ENCODE data around the gene ADGRA3.

The ADGRA3 gene

GRCh38 chr4:22428441-22428840, 87.4 kb downstream of the ADGRA3 start:
- Mint-ChIP-seq H3K4me3 (no peak overlapping the region), H3K9me3 (no peaks in the 10 kb centered on the region)
- intact Hi-C loops (cut with micrococcal nuclease), result no loop called here

GRCh38 chr4:22427675-22428074, 88.2 kb downstream of the ADGRA3 start:
- Mint-ChIP-seq H3K4me1 (ENCODE audit: low read depth) (no peaks in the 10 kb centered on the region), H3K36me3 (ENCODE audit: low read depth) (no peaks in the 10 kb centered on the region), H3K27me3 (no peaks in the 10 kb centered on the region), H3K27ac (no peak overlapping the region), H3K9me3 (no peaks in the 10 kb centered on the region), H3K4me3 (no peak overlapping the region)
- intact Hi-C loops (cut with micrococcal nuclease), result no loop called here

More at GRCh38 chr4:22428441-22428840, 87.4 kb downstream of the ADGRA3 start:
- Mint-ChIP-seq H3K27ac (no peak overlapping the region), H3K36me3 (ENCODE audit: low read depth) (no peaks in the 10 kb centered on the region), H3K27me3 (no peaks in the 10 kb centered on the region), H3K4me1 (ENCODE audit: low read depth) (no peaks in the 10 kb centered on the region)

GRCh38 chr4:22420291-22420690, 95.6 kb downstream of the ADGRA3 start:
- Mint-ChIP-seq H3K36me3 (ENCODE audit: low read depth) (no peaks in the 10 kb centered on the region), H3K9me3 (no peaks in the 10 kb centered on the region), H3K4me3 (no peak overlapping the region), H3K27me3 (no peaks in the 10 kb centered on the region), H3K4me1 (ENCODE audit: low read depth) (no peaks in the 10 kb centered on the region), H3K27ac (no peak overlapping the region)
- intact Hi-C loops (cut with micrococcal nuclease), result no loop called here

- H3K36me3 Mint-ChIP-seq (ENCODE audit: low read depth), result no peaks in the 10 kb centered on the region
- H3K4me3 Mint-ChIP-seq, result no peak overlapping the region
- no peak overlapping the region for H3K27ac Mint-ChIP-seq
- intact Hi-C loops (cut with micrococcal nuclease), result no loop called here
- H3K4me1 Mint-ChIP-seq (ENCODE audit: low read depth), result no peaks in the 10 kb centered on the region
- no peaks in the 10 kb centered on the region for H3K9me3 Mint-ChIP-seq
- H3K27me3 Mint-ChIP-seq, result no peaks in the 10 kb centered on the region
These were observed 98.5 kb downstream of the ADGRA3 start for GRCh38 chr4:22417408-22417807.

GRCh38 chr4:22416403-22416802, 99.5 kb downstream of the ADGRA3 start:
- Mint-ChIP-seq H3K36me3 (ENCODE audit: low read depth) (no peaks in the 10 kb centered on the region), H3K27ac (no peak overlapping the region), H3K9me3 (no peaks in the 10 kb centered on the region), H3K4me1 (ENCODE audit: low read depth) (no peaks in the 10 kb centered on the region), H3K27me3 (no peaks in the 10 kb centered on the region), H3K4me3 (no peak overlapping the region)
- intact Hi-C loops (cut with micrococcal nuclease), result no loop called here

DNA sequence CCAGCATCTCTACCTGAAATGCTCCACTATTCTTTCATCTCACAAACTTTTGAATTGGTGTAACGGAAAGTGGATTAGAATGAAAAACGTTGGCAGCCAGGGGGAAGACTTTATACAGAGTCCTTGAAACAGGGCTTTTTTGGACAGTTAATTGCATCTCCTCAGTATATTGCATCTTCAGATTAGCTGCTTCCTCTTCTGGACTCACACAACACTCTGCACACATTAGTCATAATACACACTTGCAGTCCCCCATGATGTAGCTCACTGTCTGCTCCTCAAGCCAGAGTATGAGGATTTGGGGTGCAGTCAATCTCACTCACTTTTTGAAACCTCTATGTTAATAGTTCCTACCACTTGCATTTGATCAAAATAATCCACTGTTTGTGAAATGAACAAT, 101.0 kb downstream of the ADGRA3 start:
- Mint-ChIP-seq H3K4me3 (no peak overlapping the region), H3K4me1 (ENCODE audit: low read depth) (no peaks in the 10 kb centered on the region), H3K27ac (no peak overlapping the region), H3K36me3 (ENCODE audit: low read depth) (no peaks in the 10 kb centered on the region), H3K27me3 (no peaks in the 10 kb centered on the region), H3K9me3 (no peaks in the 10 kb centered on the region)
- intact Hi-C loops (cut with micrococcal nuclease), result no loop called here

GRCh38 chr4:22413471-22413870, 102.4 kb downstream of the ADGRA3 start:
- Mint-ChIP-seq H3K9me3 (no peaks in the 10 kb centered on the region), H3K27ac (no peak overlapping the region), H3K4me1 (ENCODE audit: low read depth) (no peaks in the 10 kb centered on the region), H3K4me3 (no peak overlapping the region), H3K27me3 (no peaks in the 10 kb centered on the region), H3K36me3 (ENCODE audit: low read depth) (no peaks in the 10 kb centered on the region)
- intact Hi-C loops (cut with micrococcal nuclease), result no loop called here

- no peaks in the 10 kb centered on the region for H3K27me3 Mint-ChIP-seq
- no peaks in the 10 kb centered on the region for H3K36me3 Mint-ChIP-seq (ENCODE audit: low read depth)
- no peaks in the 10 kb centered on the region for H3K9me3 Mint-ChIP-seq
- intact Hi-C loops (cut with micrococcal nuclease), result no loop called here
- H3K27ac Mint-ChIP-seq, result no peak overlapping the region
- H3K4me1 Mint-ChIP-seq (ENCODE audit: low read depth), result no peaks in the 10 kb centered on the region
- no peak overlapping the region for H3K4me3 Mint-ChIP-seq
These were observed 103.9 kb downstream of the ADGRA3 start for GRCh38 chr4:22412013-22412412.

GRCh38 chr4:22410645-22411247, 105.1 kb downstream of the ADGRA3 start:
- intact Hi-C loops (cut with micrococcal nuclease), result loop anchor here (1.0 kb wide), 2 partner anchors 197 to 280 kb away; no protein-coding TSS in a partner anchor
- Mint-ChIP-seq H3K4me3 (no peak overlapping the region), H3K36me3 (ENCODE audit: low read depth) (no peaks in the 10 kb centered on the region), H3K4me1 (ENCODE audit: low read depth) (no peaks in the 10 kb centered on the region), H3K9me3 (no peaks in the 10 kb centered on the region), H3K27ac (no peak overlapping the region), H3K27me3 (no peaks in the 10 kb centered on the region)

DNA sequence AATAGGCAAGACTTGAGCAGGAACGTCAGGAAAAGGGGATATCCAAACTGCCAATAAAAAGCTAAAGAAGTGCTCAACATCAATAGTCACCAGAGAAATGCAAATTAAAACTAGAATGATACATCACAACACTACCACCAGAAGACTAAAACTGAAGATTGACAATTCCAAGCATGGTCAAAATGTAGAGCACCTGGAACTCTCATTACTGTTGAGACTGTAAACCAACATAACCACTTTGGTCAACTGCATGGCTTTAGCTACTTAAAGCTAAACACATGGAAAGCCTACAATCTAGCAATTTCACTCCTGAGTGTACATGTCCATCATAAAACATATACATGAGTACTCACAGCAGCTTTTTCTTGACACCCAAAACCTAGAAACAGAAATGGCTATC, 107.4 kb downstream of the ADGRA3 start:
- Mint-ChIP-seq H3K36me3 (ENCODE audit: low read depth) (no peaks in the 10 kb centered on the region), H3K27me3 (no peaks in the 10 kb centered on the region), H3K9me3 (no peaks in the 10 kb centered on the region), H3K4me3 (no peak overlapping the region), H3K4me1 (ENCODE audit: low read depth) (no peaks in the 10 kb centered on the region), H3K27ac (no peak overlapping the region)
- intact Hi-C loops (cut with micrococcal nuclease), result no loop called here

DNA sequence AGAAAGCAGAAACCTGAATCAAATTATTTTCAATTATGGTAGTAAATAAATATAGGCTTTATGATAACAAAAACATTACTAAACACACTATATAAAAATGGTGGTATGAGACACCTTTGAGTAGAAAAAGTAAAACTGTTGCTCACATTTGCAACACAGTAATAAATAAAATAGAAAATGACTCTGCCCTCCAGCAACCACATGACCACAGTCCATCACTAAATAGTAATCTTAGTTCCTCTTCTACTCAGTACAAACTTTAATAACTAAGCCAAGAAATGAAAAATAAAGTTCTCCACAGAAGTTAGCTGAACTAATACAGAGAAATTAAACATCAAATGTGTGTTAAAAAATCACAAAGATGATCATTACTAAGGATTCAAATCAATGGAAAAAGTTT, 108.5 kb downstream of the ADGRA3 start:
- intact Hi-C loops (cut with micrococcal nuclease), result no loop called here
- Mint-ChIP-seq H3K4me1 (ENCODE audit: low read depth) (no peaks in the 10 kb centered on the region), H3K27ac (no peak overlapping the region), H3K36me3 (ENCODE audit: low read depth) (no peaks in the 10 kb centered on the region), H3K27me3 (no peaks in the 10 kb centered on the region), H3K9me3 (no peaks in the 10 kb centered on the region), H3K4me3 (no peak overlapping the region)

DNA sequence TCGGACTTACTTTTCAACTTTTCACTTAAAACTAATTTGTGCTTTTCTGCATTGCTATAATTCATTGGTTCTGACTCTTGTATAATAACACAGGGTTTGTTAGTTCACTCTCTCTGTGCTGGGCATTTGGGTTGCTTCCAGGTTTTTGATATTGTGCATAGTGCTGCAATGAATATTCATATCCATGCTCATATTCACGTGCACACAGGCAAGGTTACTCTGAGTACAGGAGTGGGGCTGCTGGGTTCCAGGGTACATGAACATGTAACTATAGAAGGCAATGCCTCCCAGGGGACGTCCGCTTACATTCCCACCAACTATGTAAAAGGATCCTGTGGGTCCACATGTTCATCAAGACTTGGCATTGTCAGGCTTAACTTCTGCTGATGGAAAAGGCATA, 117.2 kb downstream of the ADGRA3 start:
- intact Hi-C loops (cut with micrococcal nuclease), result no loop called here
- Mint-ChIP-seq H3K27ac (no peak overlapping the region), H3K4me3 (no peak overlapping the region), H3K36me3 (ENCODE audit: low read depth) (no peaks in the 10 kb centered on the region), H3K4me1 (ENCODE audit: low read depth) (no peaks in the 10 kb centered on the region), H3K9me3 (peaks cover 9% of the 10 kb centered on the region), H3K27me3 (no peaks in the 10 kb centered on the region)

GRCh38 chr4:22391551-22391950, 124.3 kb downstream of the ADGRA3 start:
- H3K4me1 Mint-ChIP-seq (ENCODE audit: low read depth), result no peaks in the 10 kb centered on the region

GRCh38 chr4:22389240-22389870, 126.5 kb downstream of the ADGRA3 start:
- no peak overlapping the region for H3K27ac Mint-ChIP-seq
- no peaks in the 10 kb centered on the region for H3K36me3 Mint-ChIP-seq (ENCODE audit: low read depth)
- H3K4me1 Mint-ChIP-seq (ENCODE audit: low read depth), result no peaks in the 10 kb centered on the region
- no peaks in the 10 kb centered on the region for H3K27me3 Mint-ChIP-seq
- intact Hi-C loops (cut with micrococcal nuclease), result loop anchor here (1.0 kb wide), 1 partner anchor 600 kb away; no protein-coding TSS in a partner anchor
- H3K4me3 Mint-ChIP-seq, result no peak overlapping the region
- no peaks in the 10 kb centered on the region for H3K9me3 Mint-ChIP-seq

More at GRCh38 chr4:22391551-22391950, 124.3 kb downstream of the ADGRA3 start:
- Mint-ChIP-seq H3K27me3 (no peaks in the 10 kb centered on the region), H3K27ac (no peak overlapping the region), H3K36me3 (ENCODE audit: low read depth) (no peaks in the 10 kb centered on the region), H3K4me3 (no peak overlapping the region), H3K9me3 (no peaks in the 10 kb centered on the region)
- intact Hi-C loops (cut with micrococcal nuclease), result no loop called here

DNA sequence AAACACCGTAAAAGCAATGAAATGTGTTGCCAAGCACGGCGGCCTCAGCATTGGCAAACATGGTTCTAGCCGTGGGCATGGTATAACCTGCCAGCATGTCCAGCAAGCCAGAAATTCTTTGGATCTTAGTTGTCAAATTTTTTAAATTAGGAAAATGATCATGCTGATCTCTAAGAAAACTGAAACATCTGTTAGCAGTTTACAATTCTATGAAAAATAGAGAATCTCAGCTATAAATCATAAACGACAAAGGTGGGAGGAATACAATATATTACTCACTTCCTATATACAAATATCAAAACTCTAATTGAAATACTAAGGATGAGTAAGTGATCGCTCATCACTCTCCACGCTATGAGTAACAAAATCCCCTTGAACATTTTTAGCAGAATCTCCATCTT, 130.3 kb downstream of the ADGRA3 start:
- Mint-ChIP-seq H3K27ac (no peak overlapping the region), H3K4me1 (ENCODE audit: low read depth) (no peaks in the 10 kb centered on the region), H3K27me3 (no peaks in the 10 kb centered on the region), H3K4me3 (no peak overlapping the region), H3K36me3 (ENCODE audit: low read depth) (no peaks in the 10 kb centered on the region), H3K9me3 (no peaks in the 10 kb centered on the region)
- intact Hi-C loops (cut with micrococcal nuclease), result no loop called here

Measured in dendritic cell treated with granulocyte-macrophage colony-stimulating factor and Interleukin-4, amounts not matched to agents 40 ng/mL and 50 ng/mL, for 4 days (primary cell).